K562 (cell line): ENCODE results near the gene PAQR4. TPM values are rescaled to one million over a fixed set of nuclear protein-coding genes. Genes with fewer than 3 reads are reported as not detected.

Experiments used
- CCAR2 ChIP-seq: fragments of 200-400 bp; formaldehyde crosslinking; IDR thresholded peaks from 2 replicates; pipeline ENCODE4 v1.6.1; 2017; ENCODE audit warnings: mild to moderate bottlenecking, low read depth, low read length
- CEBPG ChIP-seq, 3 experiments: fragments of 200-800 bp in 1 of 3; sonication (Bioruptor generic) in 1 of 3; sonication (generic) in 1 of 3; formaldehyde crosslinking in 1 of 3; IDR thresholded peaks in 2 of 3; conservative IDR thresholded peaks in 1 of 3; 2 replicates each; pipeline versions ENCODE4 v1.6.1 to v1.8.0; 2016 to 2022; ENCODE audit warnings: missing compliant biosample characterization in 2 of 3, missing genetic modification characterization in 2 of 3, mild to moderate bottlenecking in 1 of 3, missing genetic modification reagents in 1 of 3
- CSDE1 ChIP-seq, 2 experiments: fragments of 450-650 bp; IDR thresholded peaks; 2 replicates each; pipeline ENCODE4 v1.6.1; 2016; ENCODE audit warnings: mild to moderate bottlenecking in 1 of 2
- DIDO1 ChIP-seq: fragments of 450-650 bp; IDR thresholded peaks from 2 replicates; pipeline ENCODE4 v1.6.1; 2016; ENCODE audit warnings: low read depth, missing biosample characterization, missing genetic modification characterization
- DLX4 ChIP-seq: fragments of 250-450 bp; sonication (Bioruptor Pico); IDR thresholded peaks from 2 replicates; pipeline ENCODE4 v1.6.1; 2021; ENCODE audit warnings: mild to moderate bottlenecking
- FOXO4 ChIP-seq: fragments of 450-650 bp; formaldehyde crosslinking; IDR thresholded peaks from 2 replicates; pipeline ENCODE4 v1.4.0; 2020; ENCODE audit warnings: mild to moderate bottlenecking, moderate library complexity
- HIVEP1 ChIP-seq: fragments of 250-450 bp; sonication (Bioruptor Pico); IDR thresholded peaks from 2 replicates; pipeline ENCODE4 v1.4.0; 2020; ENCODE audit warnings: mild to moderate bottlenecking
- NBN ChIP-seq: fragments of 450-650 bp; IDR thresholded peaks from 2 replicates; pipeline ENCODE4 v1.6.1; 2016; ENCODE audit warnings: low read depth, mild to moderate bottlenecking
- NCOA6 ChIP-seq: fragments of 450-650 bp; IDR thresholded peaks from 2 replicates; pipeline ENCODE4 v1.6.1; 2017; ENCODE audit warnings: mild to moderate bottlenecking
- RBBP5 ChIP-seq: fragments of 200-600 bp; sonication (generic); IDR thresholded peaks from 2 replicates; pipeline ENCODE4 v1.6.1; 2012; ENCODE audit warnings: borderline replicate concordance, mild to moderate bottlenecking, low read length, control low read depth, inconsistent platforms; ENCODE audit not compliant: insufficient read depth, poor library complexity, severe bottlenecking
- RFX7 ChIP-seq: fragments of 250-450 bp; sonication (Bioruptor Pico); IDR thresholded peaks from 2 replicates; pipeline ENCODE4 v1.5.1; 2021; ENCODE audit warnings: mild to moderate bottlenecking
- SMARCA4 ChIP-seq: fragments of 450-650 bp; IDR thresholded peaks from 2 replicates; pipeline ENCODE4 v1.6.1; 2016
- SMARCE1 ChIP-seq: fragments of 450-650 bp; IDR thresholded peaks from 2 replicates; pipeline ENCODE4 v1.7.1; 2016; ENCODE audit warnings: mild to moderate bottlenecking
- SRSF7 ChIP-seq: fragments of 200-400 bp; formaldehyde crosslinking; optimal IDR thresholded peaks from 2 replicates; pipeline ENCODE3; 2017; ENCODE audit warnings: mild to moderate bottlenecking, low read depth, low read length
- TBL1XR1 ChIP-seq, 2 experiments: IDR thresholded peaks; 2 replicates each; pipeline ENCODE4 v1.6.1; 2012; ENCODE audit warnings: improper control_type of control experiment in 2 of 2, low read length in 2 of 2, mild to moderate bottlenecking in 1 of 2
- ZFP36 ChIP-seq: fragments of 150-350 bp; IDR thresholded peaks from 2 replicates; pipeline ENCODE4 v1.6.1; 2018; ENCODE audit warnings: low read length, low read depth; ENCODE audit not compliant: partially characterized antibody
- ZNF124 ChIP-seq: sonication (generic); formaldehyde crosslinking; IDR thresholded peaks from 2 replicates; pipeline ENCODE4 v1.8.1; 2022; ENCODE audit warnings: missing genetic modification reagents
- ZNF253 ChIP-seq: fragments of 250-450 bp; sonication (Bioruptor Pico); conservative IDR thresholded peaks from 2 replicates; pipeline ENCODE4 v1.6.1; 2021; ENCODE audit warnings: mild to moderate bottlenecking
- ZNF507 ChIP-seq: conservative IDR thresholded peaks from 2 replicates; pipeline ENCODE4 v1.6.1; 2017; ENCODE audit warnings: missing genetic modification characterization, missing compliant biosample characterization
- ZNF780A ChIP-seq: fragments of 250-450 bp; sonication (Bioruptor Pico); IDR thresholded peaks from 2 replicates; pipeline ENCODE4 v1.5.0; 2021; ENCODE audit warnings: mild to moderate bottlenecking
- polyA plus RNA-seq, 8 experiments: library from polyadenylated mRNA; depleted of rRNA in 4 of 8; stranded (reverse) in 5 of 8; unstranded in 3 of 8; fragments of >200 nt; fragmentation: Nextera tagmentation in 2 of 8; fragmentation: Illumina TruSeq in 1 of 8; extraction: Ambion mirVana in 2 of 8; extraction: Trizol in 1 of 8; gene quantifications; 2 replicates each; pipeline versions ENCODE4 v1.2.1 to v1.2.3, GENCODE V29; 2011 to 2014; ENCODE audit warnings: inconsistent platforms in 1 of 8, missing spikeins in 1 of 8
- total RNA-seq, 7 experiments: library from RNA; depleted of rRNA in 6 of 7; stranded (reverse); fragments of >200 nt in 6 of 7; fragmentation: Illumina TruSeq in 2 of 7; extraction: Trizol in 2 of 7; gene quantifications; 2 replicates each; pipeline versions ENCODE4 v1.2.1 to v1.2.3, GENCODE V29; 2011 to 2021; ENCODE audit warnings: low replicate concordance in 1 of 7
- TF ChIP-seq, protein P1 (sequence below): fragments of 250-450 bp; sonication (Bioruptor Pico); IDR thresholded peaks from 2 replicates; pipeline ENCODE4 v1.5.0; 2021
- TF ChIP-seq, protein P2 (sequence below): fragments of 250-450 bp; sonication (Bioruptor Pico); IDR thresholded peaks from 2 replicates; pipeline ENCODE4 v1.9.0; 2021; ENCODE audit warnings: mild to moderate bottlenecking, inconsistent platforms
- TF ChIP-seq, protein P3 (sequence below): fragments of 250-450 bp; sonication (Bioruptor Pico); IDR thresholded peaks from 2 replicates; pipeline ENCODE4 v1.4.0; 2020; ENCODE audit warnings: mild to moderate bottlenecking, moderate library complexity

The PAQR4 gene
- total and polyA plus RNA-seq, 9 of the 15 experiments (the other 6 are each of a cell fraction or from before 2014, with no cell fraction given): 0.62 to 40.4 (median 19.5) TPM

DNA sequence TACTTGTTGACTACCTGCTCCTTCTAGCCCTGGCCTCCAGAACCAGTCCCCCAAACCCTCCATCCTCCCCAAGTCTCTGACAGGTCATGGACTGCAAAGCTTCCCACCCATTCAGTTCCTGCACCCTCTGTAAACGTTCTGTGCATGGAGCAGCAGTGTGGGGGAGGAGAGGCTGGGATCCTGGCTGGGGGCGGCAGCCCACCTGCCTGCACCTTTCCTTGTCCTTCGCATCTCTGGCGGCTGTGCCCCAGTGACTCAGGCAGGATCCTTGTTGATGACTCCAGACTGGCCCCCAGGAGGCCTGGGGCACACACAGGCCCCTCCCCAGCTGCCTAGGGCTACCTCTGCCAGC is 12.7 kb downstream of the PAQR4 start (continued):
- TF ChIP-seq, protein P1, sequence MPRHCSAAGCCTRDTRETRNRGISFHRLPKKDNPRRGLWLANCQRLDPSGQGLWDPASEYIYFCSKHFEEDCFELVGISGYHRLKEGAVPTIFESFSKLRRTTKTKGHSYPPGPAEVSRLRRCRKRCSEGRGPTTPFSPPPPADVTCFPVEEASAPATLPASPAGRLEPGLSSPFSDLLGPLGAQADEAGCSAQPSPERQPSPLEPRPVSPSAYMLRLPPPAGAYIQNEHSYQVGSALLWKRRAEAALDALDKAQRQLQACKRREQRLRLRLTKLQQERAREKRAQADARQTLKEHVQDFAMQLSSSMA (CRISPR knock-in tag): no peak
- TF ChIP-seq ZNF780A (no peak), DIDO1 (tag) (no peak), RFX7 (CRISPR knock-in tag) (no peak), RBBP5 (no peak), TBL1XR1 (IDR thresholded peaks at IDR 0.05; ENCODE audit: low read length in 2 of 2) (no peak), NCOA6 (no peak), CCAR2 (no peak), DLX4 (CRISPR knock-in tag) (no peak), NBN (no peak; the same call in 1 of the 2 replicates), CEBPG (CRISPR knock-in tag; IDR thresholded peaks at IDR 0.05) (no peak), CEBPG (tag; conservative IDR thresholded peaks at IDR 0.05 in 1 of 2, IDR thresholded peaks at IDR 0.05 in 1 of 2) (no peak), ZFP36 (no peak), ZNF507 (tag) (no peak), SMARCA4 (no peak), ZNF124 (no peak), SMARCE1 (0 out of 2 replicates have a peak, but pooled peaks have one; percentile 7), HIVEP1 (no peak), CSDE1 (IDR thresholded peaks at IDR 0.05) (0 out of 4 replicates have a peak, but pooled peaks of 1 of the 2 experiments have one; percentile 40), ZNF253 (CRISPR knock-in tag) (no peak), FOXO4 (CRISPR knock-in tag) (no peak), SRSF7 (no peak)
- TF ChIP-seq, protein P2, sequence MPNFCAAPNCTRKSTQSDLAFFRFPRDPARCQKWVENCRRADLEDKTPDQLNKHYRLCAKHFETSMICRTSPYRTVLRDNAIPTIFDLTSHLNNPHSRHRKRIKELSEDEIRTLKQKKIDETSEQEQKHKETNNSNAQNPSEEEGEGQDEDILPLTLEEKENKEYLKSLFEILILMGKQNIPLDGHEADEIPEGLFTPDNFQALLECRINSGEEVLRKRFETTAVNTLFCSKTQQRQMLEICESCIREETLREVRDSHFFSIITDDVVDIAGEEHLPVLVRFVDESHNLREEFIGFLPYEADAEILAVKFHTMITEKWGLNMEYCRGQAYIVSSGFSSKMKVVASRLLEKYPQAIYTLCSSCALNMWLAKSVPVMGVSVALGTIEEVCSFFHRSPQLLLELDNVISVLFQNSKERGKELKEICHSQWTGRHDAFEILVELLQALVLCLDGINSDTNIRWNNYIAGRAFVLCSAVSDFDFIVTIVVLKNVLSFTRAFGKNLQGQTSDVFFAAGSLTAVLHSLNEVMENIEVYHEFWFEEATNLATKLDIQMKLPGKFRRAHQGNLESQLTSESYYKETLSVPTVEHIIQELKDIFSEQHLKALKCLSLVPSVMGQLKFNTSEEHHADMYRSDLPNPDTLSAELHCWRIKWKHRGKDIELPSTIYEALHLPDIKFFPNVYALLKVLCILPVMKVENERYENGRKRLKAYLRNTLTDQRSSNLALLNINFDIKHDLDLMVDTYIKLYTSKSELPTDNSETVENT (CRISPR knock-in tag): peak; percentile 41; the same call in 1 of the 2 replicates
- TF ChIP-seq, protein P3, sequence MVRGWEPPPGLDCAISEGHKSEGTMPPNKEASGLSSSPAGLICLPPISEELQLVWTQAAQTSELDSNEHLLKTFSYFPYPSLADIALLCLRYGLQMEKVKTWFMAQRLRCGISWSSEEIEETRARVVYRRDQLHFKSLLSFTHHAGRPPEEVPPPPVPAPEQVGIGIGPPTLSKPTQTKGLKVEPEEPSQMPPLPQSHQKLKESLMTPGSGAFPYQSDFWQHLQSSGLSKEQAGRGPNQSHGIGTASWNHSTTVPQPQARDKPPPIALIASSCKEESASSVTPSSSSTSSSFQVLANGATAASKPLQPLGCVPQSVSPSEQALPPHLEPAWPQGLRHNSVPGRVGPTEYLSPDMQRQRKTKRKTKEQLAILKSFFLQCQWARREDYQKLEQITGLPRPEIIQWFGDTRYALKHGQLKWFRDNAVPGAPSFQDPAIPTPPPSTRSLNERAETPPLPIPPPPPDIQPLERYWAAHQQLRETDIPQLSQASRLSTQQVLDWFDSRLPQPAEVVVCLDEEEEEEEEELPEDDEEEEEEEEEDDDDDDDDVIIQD: no peak
